Trophoblast cell (in vitro differentiated cells and primary cell): ENCODE measurements around the gene FCGBP.
"Not testable (repeated sequence)": the region's sequence is repeated elsewhere in the genome, so short reads cannot be mapped to it uniquely, and the experiment has no call there.

ENCODE experiments used
- DNase-seq, 2 donors: peaks; one replicate each; pipeline ENCODE4 v3.0.0-alpha.2; 2016
- H2AFZ ChIP-seq: 2 replicates; pipeline ENCODE4 v1.6.1; 2013; ENCODE audit warnings: low read length, moderate library complexity, mild to moderate bottlenecking; ENCODE audit not compliant: insufficient read depth, poor library complexity
- H2AK5ac ChIP-seq: 2 replicates; pipeline ENCODE4 v1.6.1; 2013; ENCODE audit warnings: mild to moderate bottlenecking, low read length
- H2BK120ac ChIP-seq: 2 replicates; pipeline ENCODE4 v1.6.1; 2013; ENCODE audit warnings: low read length, mild to moderate bottlenecking, moderate library complexity; ENCODE audit not compliant: insufficient read depth, poor library complexity
- H2BK12ac ChIP-seq: 2 replicates; pipeline ENCODE4 v1.6.1; 2013; ENCODE audit warnings: mild to moderate bottlenecking, low read length, moderate library complexity
- H2BK5ac ChIP-seq: 2 replicates; pipeline ENCODE4 v1.6.1; 2013; ENCODE audit warnings: low read length, low read depth, moderate library complexity, mild to moderate bottlenecking; ENCODE audit not compliant: poor library complexity
- H3K14ac ChIP-seq: 2 replicates; pipeline ENCODE4 v1.6.1; 2013; ENCODE audit warnings: mild to moderate bottlenecking, low read length
- H3K18ac ChIP-seq: 2 replicates; pipeline ENCODE4 v1.6.1; 2013; ENCODE audit warnings: mild to moderate bottlenecking, low read length
- H3K23ac ChIP-seq: 2 replicates; pipeline ENCODE4 v1.6.1; 2013; ENCODE audit warnings: low read length
- H3K27ac ChIP-seq: 2 replicates; pipeline ENCODE4 v1.5.1; 2013; ENCODE audit warnings: low read depth, mild to moderate bottlenecking, inconsistent platforms, low read length, moderate library complexity
- H3K27me3 ChIP-seq: 2 replicates; pipeline ENCODE4 v1.6.1; 2013; ENCODE audit warnings: inconsistent platforms, mild to moderate bottlenecking, low read length, moderate library complexity; ENCODE audit not compliant: insufficient read depth
- H3K36me3 ChIP-seq, 2 experiments: 1 replicate in 1 of 2; 2 replicates in 1 of 2; pipeline ENCODE4 v1.6.1; 2013; ENCODE audit warnings: low read length in 2 of 2, mild to moderate bottlenecking in 2 of 2, moderate library complexity in 1 of 2; ENCODE audit not compliant: insufficient read depth in 2 of 2, control insufficient read depth in 1 of 2
- H3K4ac ChIP-seq: 2 replicates; pipeline ENCODE4 v1.6.1; 2013; ENCODE audit warnings: low read depth, mild to moderate bottlenecking, low read length, moderate library complexity
- H3K4me1 ChIP-seq, 2 experiments: 1 replicate in 1 of 2; 2 replicates in 1 of 2; pipeline ENCODE4 v1.6.1; 2013; ENCODE audit warnings: low read length in 2 of 2, mild to moderate bottlenecking in 2 of 2, moderate library complexity in 1 of 2; ENCODE audit not compliant: insufficient read depth in 2 of 2, control insufficient read depth in 1 of 2
- H3K4me2 ChIP-seq: 2 replicates; pipeline ENCODE4 v1.6.1; 2013; ENCODE audit warnings: inconsistent platforms, mild to moderate bottlenecking, low read length, moderate library complexity
- H3K4me3 ChIP-seq: 2 replicates; pipeline ENCODE4 v1.5.1; 2013; ENCODE audit warnings: mild to moderate bottlenecking, low read depth, low read length, inconsistent platforms
- H3K79me1 ChIP-seq: one replicate; pipeline ENCODE4 v1.6.1; 2013; ENCODE audit warnings: low read length
- H3K79me2 ChIP-seq: 2 replicates; pipeline ENCODE4 v1.6.1; 2013; ENCODE audit warnings: low read length, mild to moderate bottlenecking; ENCODE audit not compliant: control insufficient read depth, insufficient read depth, poor library complexity
- H3K9ac ChIP-seq: 2 replicates; pipeline ENCODE4 v1.6.1; 2013; ENCODE audit warnings: mild to moderate bottlenecking, low read length
- H3K9me3 ChIP-seq: 2 replicates; pipeline ENCODE4 v1.6.1; 2013; ENCODE audit warnings: low read depth, mild to moderate bottlenecking, control low read depth, inconsistent platforms, low read length; ENCODE audit not compliant: insufficient read depth
- H4K12ac ChIP-seq: 2 replicates; pipeline ENCODE4 v1.6.1; 2013; ENCODE audit warnings: low read depth, mild to moderate bottlenecking, low read length, moderate library complexity
- H4K8ac ChIP-seq: 2 replicates; pipeline ENCODE4 v1.6.1; 2013; ENCODE audit warnings: low read depth, mild to moderate bottlenecking, low read length, moderate library complexity
- H4K91ac ChIP-seq: one replicate; pipeline ENCODE4 v1.6.1; 2013; ENCODE audit warnings: low read depth, mild to moderate bottlenecking, low read length, moderate library complexity
- WGBS: extraction: QIAGEN DNeasy Blood & Tissue Kit; methylation state at CpG from one replicate; pipeline ENCODE4 v1.1.7; 2013; ENCODE audit warnings: missing lambda C conversion rate; ENCODE audit not compliant: insufficient read length, insufficient coverage; ENCODE audit errors: extremely low coverage; 5-methylcytosine and 5-hydroxymethylcytosine counted together

The FCGBP gene

DNA sequence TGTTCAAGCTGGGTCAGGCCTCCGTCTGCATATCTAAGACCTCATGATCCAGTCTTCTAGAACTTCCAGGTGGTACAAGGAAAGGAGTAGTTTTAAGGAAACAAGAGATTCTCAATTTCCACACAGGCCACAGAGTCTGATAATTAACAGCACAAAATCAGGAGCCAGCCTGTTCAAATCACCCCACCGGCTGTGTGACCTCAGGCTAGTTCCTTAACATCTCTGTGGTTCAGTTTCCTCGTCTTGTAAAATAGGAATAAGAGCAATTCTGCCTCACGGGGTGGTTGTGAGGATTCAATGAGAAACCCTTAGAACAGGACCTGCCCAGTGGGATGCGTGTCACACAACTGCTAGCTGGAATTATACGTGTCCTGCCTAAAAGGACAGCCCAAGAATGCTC is 25.6 kb downstream of the FCGBP start:
- H2BK5ac ChIP-seq = no peak overlapping the region
- WGBS = no CpG with 5 or more reads among the region's 6 CpGs
- H3K4me1 ChIP-seq = no peaks in the 10 kb centered on the region
- H3K36me3 ChIP-seq = no peaks in the 10 kb centered on the region
- H2BK120ac ChIP-seq = no peak overlapping the region
- no peak overlapping the region for H2BK12ac ChIP-seq
- no peaks in the 10 kb centered on the region for H3K9me3 ChIP-seq
- H4K8ac ChIP-seq = no peak overlapping the region
- H3K4me3 ChIP-seq = no peak overlapping the region
- no peak overlapping the region for H3K4me2 ChIP-seq
- no peak overlapping the region for H2AFZ ChIP-seq
- H4K12ac ChIP-seq = no peak overlapping the region
- H3K9ac ChIP-seq = no peak overlapping the region
- no peak overlapping the region for H3K18ac ChIP-seq
- no peaks in the 10 kb centered on the region for H3K79me1 ChIP-seq
- no peaks in the 10 kb centered on the region for H3K79me2 ChIP-seq
- H4K91ac ChIP-seq = no peak overlapping the region
- H3K27me3 ChIP-seq = no peaks in the 10 kb centered on the region
- H2AK5ac ChIP-seq = no peak overlapping the region
- DNase-seq = no peak
- no peak overlapping the region for H3K23ac ChIP-seq
- H3K27ac ChIP-seq = no peak overlapping the region
- H3K14ac ChIP-seq = no peak overlapping the region
- H3K4ac ChIP-seq = no peak overlapping the region

DNA sequence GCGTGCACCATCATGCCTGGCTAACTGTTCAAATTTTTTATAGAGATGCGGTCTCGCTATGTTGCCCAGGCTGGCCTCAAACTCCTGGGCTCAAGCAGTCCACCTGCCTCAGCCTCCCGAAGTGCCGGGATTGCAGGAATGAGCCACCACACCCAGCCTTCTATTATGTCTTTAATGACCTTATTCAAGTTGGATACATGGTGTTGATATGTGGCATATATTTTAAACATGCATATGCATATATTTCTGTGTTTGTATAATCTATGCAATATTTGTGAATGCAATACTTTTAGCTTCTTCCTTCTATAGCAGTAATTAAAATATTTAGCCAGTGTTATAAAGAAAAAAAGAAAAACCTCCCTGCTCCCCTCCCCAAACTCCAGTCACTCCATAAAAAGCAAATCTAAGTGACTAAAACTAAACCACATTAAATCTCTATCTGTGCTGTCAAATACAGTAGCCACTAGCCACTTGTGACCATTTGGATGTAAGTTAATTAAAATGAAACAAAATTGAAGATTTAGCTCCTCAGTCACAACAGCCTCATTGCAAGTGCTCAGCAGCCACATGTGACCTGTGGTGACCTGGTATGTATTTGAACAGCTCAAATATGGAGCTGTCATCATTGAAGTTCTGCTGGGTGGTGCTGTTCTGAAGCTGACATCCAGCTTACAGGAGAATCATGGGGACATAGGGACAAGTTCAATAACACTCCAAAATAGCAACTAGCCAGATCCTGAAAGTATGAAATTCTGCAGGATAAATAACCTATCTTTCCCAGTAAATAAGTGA is 27.4 kb downstream of the FCGBP start:
- Histone ChIP-seq H3K27ac (no peak overlapping the region), H3K9ac (no peak overlapping the region), H2AFZ (no peak overlapping the region), H3K4me3 (no peak overlapping the region), H3K36me3 (no peaks in the 10 kb centered on the region), H4K91ac (no peak overlapping the region), H3K9me3 (no peaks in the 10 kb centered on the region), H2AK5ac (no peak overlapping the region), H3K79me2 (no peaks in the 10 kb centered on the region), H4K12ac (no peak overlapping the region), H2BK5ac (no peak overlapping the region), H3K23ac (no peak overlapping the region), H4K8ac (no peak overlapping the region), H3K79me1 (no peaks in the 10 kb centered on the region), H2BK120ac (no peak overlapping the region), H3K4me2 (no peak overlapping the region), H3K14ac (no peak overlapping the region), H3K27me3 (no peaks in the 10 kb centered on the region), H3K18ac (no peak overlapping the region), H3K4me1 (no peaks in the 10 kb centered on the region), H3K4ac (no peak overlapping the region), H2BK12ac (no peak overlapping the region)
- no peak for DNase-seq
- no CpG with 5 or more reads among the region's 5 CpGs for WGBS

DNA sequence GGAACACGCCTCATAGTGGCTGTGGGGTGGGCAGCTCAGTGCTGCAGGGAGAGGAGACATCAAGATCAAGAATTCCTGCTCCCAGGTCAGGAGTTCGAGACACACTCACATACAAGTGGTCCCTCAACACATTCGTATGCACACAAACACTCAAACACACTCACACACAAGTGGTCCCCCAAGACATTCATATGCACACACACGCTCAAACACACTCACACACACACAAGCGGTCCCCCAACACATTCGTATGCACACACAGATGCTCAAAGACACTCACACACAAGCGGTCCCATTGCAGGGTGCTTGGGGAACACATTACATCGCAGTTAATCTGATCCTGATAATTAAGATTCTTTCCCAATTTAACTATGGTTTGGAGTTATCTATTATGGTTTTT is 28.2 kb downstream of the FCGBP start:
- Histone ChIP-seq H3K9ac (no peak overlapping the region), H4K91ac (no peak overlapping the region), H3K14ac (no peak overlapping the region), H2AK5ac (no peak overlapping the region), H3K4me3 (no peak overlapping the region), H3K36me3 (no peaks in the 10 kb centered on the region), H2BK120ac (no peak overlapping the region), H3K4ac (no peak overlapping the region), H4K8ac (no peak overlapping the region), H2BK5ac (no peak overlapping the region), H3K27ac (no peak overlapping the region), H3K4me1 (no peaks in the 10 kb centered on the region), H3K79me1 (no peaks in the 10 kb centered on the region), H2BK12ac (no peak overlapping the region), H2AFZ (no peak overlapping the region), H3K27me3 (no peaks in the 10 kb centered on the region), H3K9me3 (no peaks in the 10 kb centered on the region), H4K12ac (no peak overlapping the region), H3K23ac (no peak overlapping the region), H3K4me2 (no peak overlapping the region), H3K18ac (no peak overlapping the region), H3K79me2 (no peaks in the 10 kb centered on the region)
- no CpG with 5 or more reads among the region's 8 CpGs for WGBS
- DNase-seq = no peak

DNA sequence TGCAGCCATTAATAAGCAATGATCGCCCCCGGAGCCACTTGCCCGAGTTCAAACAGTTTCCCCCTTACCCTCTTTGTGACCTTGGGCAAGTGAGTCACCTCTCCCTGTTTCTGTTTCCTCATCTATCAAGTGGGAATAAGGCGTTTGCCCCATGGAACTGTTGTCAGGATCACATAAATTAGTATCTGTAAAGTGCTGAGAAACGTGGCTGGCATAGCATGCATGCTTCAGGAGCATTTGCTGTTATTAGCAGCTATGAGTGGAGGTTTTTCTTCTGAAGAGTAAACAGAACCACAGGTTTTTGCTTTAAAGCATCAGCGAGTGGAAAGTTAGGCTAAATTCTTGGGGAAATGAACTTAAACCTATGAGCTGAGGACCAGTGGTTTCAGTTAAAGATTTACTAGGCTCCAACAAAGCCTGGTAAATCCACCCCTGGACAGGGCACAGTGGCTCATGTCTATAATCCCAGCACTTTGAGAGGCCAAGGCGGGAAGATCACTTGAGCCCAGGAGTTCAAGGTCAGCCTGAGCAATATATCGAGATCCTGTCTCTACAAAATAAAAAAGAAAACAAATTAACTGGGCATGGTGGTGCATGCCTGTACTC is 30.8 kb downstream of the FCGBP start:
- not testable (repeated sequence) for H2BK5ac ChIP-seq, H2AFZ ChIP-seq, H4K8ac ChIP-seq, H3K79me2 ChIP-seq, H3K14ac ChIP-seq, H3K36me3 ChIP-seq, H4K12ac ChIP-seq, H3K79me1 ChIP-seq, DNase-seq, H4K91ac ChIP-seq, H2BK12ac ChIP-seq, H3K23ac ChIP-seq, H3K4me3 ChIP-seq, H3K4ac ChIP-seq, H2AK5ac ChIP-seq, H3K9ac ChIP-seq, H3K4me1 ChIP-seq, H3K27ac ChIP-seq, H3K18ac ChIP-seq, H3K4me2 ChIP-seq, H3K27me3 ChIP-seq, H3K9me3 ChIP-seq, H2BK120ac ChIP-seq
- no CpG with 5 or more reads among the region's 8 CpGs for WGBS
